Uterus (tissue), 2 donors: ENCODE results near the gene UBE4A.

Experiments used
- POLR2A ChIP-seq, 2 donors: fragments of 450-650 bp; IDR thresholded peaks; one replicate each; pipeline ENCODE4 v1.6.1; 2016; ENCODE audit warnings: antibody characterized with exemption in 2 of 2, mild to moderate bottlenecking in 1 of 2, moderate library complexity in 1 of 2
- TF ChIP-seq, protein P1 (sequence below), 4 experiments: fragments of 200-600 bp in 2 of 4; fragments of 450-650 bp in 2 of 4; sonication (generic) in 2 of 4; IDR thresholded peaks; one replicate each; pipeline ENCODE4 v1.5.1; 2016 to 2019; ENCODE audit warnings: antibody characterized with exemption in 4 of 4, mild to moderate bottlenecking in 2 of 4, moderate library complexity in 1 of 4

DNA sequence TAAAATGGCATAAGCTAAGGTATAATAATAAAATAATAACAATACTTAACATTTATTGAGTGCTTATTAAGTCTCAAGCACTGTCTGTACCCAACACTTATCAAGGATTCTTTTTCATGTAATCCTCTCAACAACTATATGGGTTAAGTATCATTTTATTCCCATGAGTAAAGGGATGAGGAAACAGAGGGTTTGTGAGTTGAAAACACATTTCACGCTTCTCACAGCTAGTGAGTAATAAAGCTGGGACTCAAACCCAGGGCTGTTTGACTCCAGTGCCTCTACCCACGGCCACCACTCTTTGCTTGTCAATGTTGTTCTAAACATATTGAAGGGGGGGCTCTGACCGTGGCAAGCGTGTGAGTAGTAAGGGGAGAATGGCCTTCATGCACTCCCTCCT, 46.2 kb upstream of the UBE4A start:
- TF ChIP-seq, protein P1, sequence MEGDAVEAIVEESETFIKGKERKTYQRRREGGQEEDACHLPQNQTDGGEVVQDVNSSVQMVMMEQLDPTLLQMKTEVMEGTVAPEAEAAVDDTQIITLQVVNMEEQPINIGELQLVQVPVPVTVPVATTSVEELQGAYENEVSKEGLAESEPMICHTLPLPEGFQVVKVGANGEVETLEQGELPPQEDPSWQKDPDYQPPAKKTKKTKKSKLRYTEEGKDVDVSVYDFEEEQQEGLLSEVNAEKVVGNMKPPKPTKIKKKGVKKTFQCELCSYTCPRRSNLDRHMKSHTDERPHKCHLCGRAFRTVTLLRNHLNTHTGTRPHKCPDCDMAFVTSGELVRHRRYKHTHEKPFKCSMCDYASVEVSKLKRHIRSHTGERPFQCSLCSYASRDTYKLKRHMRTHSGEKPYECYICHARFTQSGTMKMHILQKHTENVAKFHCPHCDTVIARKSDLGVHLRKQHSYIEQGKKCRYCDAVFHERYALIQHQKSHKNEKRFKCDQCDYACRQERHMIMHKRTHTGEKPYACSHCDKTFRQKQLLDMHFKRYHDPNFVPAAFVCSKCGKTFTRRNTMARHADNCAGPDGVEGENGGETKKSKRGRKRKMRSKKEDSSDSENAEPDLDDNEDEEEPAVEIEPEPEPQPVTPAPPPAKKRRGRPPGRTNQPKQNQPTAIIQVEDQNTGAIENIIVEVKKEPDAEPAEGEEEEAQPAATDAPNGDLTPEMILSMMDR (IDR thresholded peaks at IDR 0.05), result no peak
- no peak for TF ChIP-seq POLR2A (IDR thresholded peaks at IDR 0.05)
